K562 (cell line): ENCODE data around the gene GPR4. TPM values are rescaled to one million over a fixed set of nuclear protein-coding genes. Genes with fewer than 3 reads are reported as not detected.

ENCODE experiments used
- BACH1 ChIP-seq: fragments of 200-800 bp; sonication (Bioruptor generic); IDR thresholded peaks from 2 replicates; pipeline ENCODE4 v1.6.1; 2016; ENCODE audit warnings: missing genetic modification characterization, missing compliant biosample characterization
- CC2D1A ChIP-seq: fragments of 450-650 bp; IDR thresholded peaks from 2 replicates; pipeline ENCODE4 v1.6.1; 2017; ENCODE audit warnings: mild to moderate bottlenecking
- CUX1 ChIP-seq: fragments of 200-800 bp; sonication (Bioruptor generic); IDR thresholded peaks from 2 replicates; pipeline ENCODE4 v1.6.1; 2016; ENCODE audit warnings: missing genetic modification characterization, missing compliant biosample characterization
- DDX20 ChIP-seq: fragments of 450-650 bp; IDR thresholded peaks from 2 replicates; pipeline ENCODE4 v1.6.1; 2016; ENCODE audit warnings: missing genetic modification characterization, low read depth, mild to moderate bottlenecking, missing compliant biosample characterization, moderate library complexity
- FOXP1 ChIP-seq: sonication (generic); formaldehyde crosslinking; IDR thresholded peaks from 2 replicates; pipeline ENCODE4 v1.8.0; 2022; ENCODE audit warnings: mild to moderate bottlenecking, missing genetic modification reagents
- GATAD2B ChIP-seq: fragments of 450-650 bp; IDR thresholded peaks from 2 replicates; pipeline ENCODE4 v1.6.1; 2017; ENCODE audit warnings: mild to moderate bottlenecking, borderline replicate concordance
- HIVEP1 ChIP-seq: fragments of 250-450 bp; sonication (Bioruptor Pico); IDR thresholded peaks from 2 replicates; pipeline ENCODE4 v1.4.0; 2020; ENCODE audit warnings: mild to moderate bottlenecking
- KLF6 ChIP-seq: fragments of 250-450 bp; sonication (Bioruptor Pico); IDR thresholded peaks from 2 replicates; pipeline ENCODE4 v1.4.0; 2020; ENCODE audit warnings: mild to moderate bottlenecking, moderate library complexity, borderline replicate concordance
- MTA2 ChIP-seq: fragments of 450-650 bp; IDR thresholded peaks from 2 replicates; pipeline ENCODE4 v1.6.1; 2016; ENCODE audit warnings: low read depth
- PPARD ChIP-seq: fragments of 250-450 bp; sonication (Bioruptor Pico); IDR thresholded peaks from 2 replicates; pipeline ENCODE4 v1.8.0; 2022; ENCODE audit warnings: inconsistent platforms, mild to moderate bottlenecking, moderate library complexity
- SIX5 ChIP-seq, 2 experiments: IDR thresholded peaks; 2 replicates each; pipeline ENCODE4 v1.6.1; 2011; ENCODE audit warnings: low read length in 2 of 2, borderline replicate concordance in 1 of 2, low read depth in 1 of 2, mild to moderate bottlenecking in 1 of 2, moderate library complexity in 1 of 2; ENCODE audit not compliant: insufficient read depth in 1 of 2
- SMAD4 ChIP-seq: fragments of 250-450 bp; sonication (Bioruptor Pico); conservative IDR thresholded peaks from 2 replicates; pipeline ENCODE4 v1.8.0; 2021; ENCODE audit warnings: inconsistent platforms, mild to moderate bottlenecking, moderate library complexity
- TAF1 ChIP-seq: IDR thresholded peaks from 2 replicates; pipeline ENCODE4 v1.6.1; 2011; ENCODE audit warnings: mild to moderate bottlenecking, low read length, moderate library complexity; ENCODE audit not compliant: insufficient read depth, control insufficient read depth, severe bottlenecking; ENCODE audit errors: extremely low read depth
- TEAD2 ChIP-seq: fragments of 450-650 bp; IDR thresholded peaks from 2 replicates; pipeline ENCODE4 v1.6.1; 2016; ENCODE audit warnings: missing genetic modification characterization, control low read depth, missing compliant biosample characterization
- ZBTB33 ChIP-seq: sonication (generic); formaldehyde crosslinking; IDR thresholded peaks from 2 replicates; pipeline ENCODE4 v1.8.1; 2023; ENCODE audit warnings: mild to moderate bottlenecking, missing genetic modification reagents
- ZNF79 ChIP-seq: fragments of 250-450 bp; sonication (Bioruptor Pico); IDR thresholded peaks from 2 replicates; pipeline ENCODE4 v1.4.0; 2020; ENCODE audit warnings: low read depth, mild to moderate bottlenecking, moderate library complexity
- polyA plus RNA-seq, 8 experiments: library from polyadenylated mRNA; depleted of rRNA in 4 of 8; stranded (reverse) in 5 of 8; unstranded in 3 of 8; fragments of >200 nt; fragmentation: Nextera tagmentation in 2 of 8; fragmentation: Illumina TruSeq in 1 of 8; extraction: Ambion mirVana in 2 of 8; extraction: Trizol in 1 of 8; gene quantifications; 2 replicates each; pipeline versions ENCODE4 v1.2.1 to v1.2.3, GENCODE V29; 2011 to 2014; ENCODE audit warnings: inconsistent platforms in 1 of 8, missing spikeins in 1 of 8
- total RNA-seq, 7 experiments: library from RNA; depleted of rRNA in 6 of 7; stranded (reverse); fragments of >200 nt in 6 of 7; fragmentation: Illumina TruSeq in 2 of 7; extraction: Trizol in 2 of 7; gene quantifications; 2 replicates each; pipeline versions ENCODE4 v1.2.1 to v1.2.3, GENCODE V29; 2011 to 2021; ENCODE audit warnings: low replicate concordance in 1 of 7
- TF ChIP-seq, protein P1 (sequence below), 2 experiments: fragments of 450-650 bp; IDR thresholded peaks; 2 replicates each; pipeline ENCODE4 v1.6.1; 2016
- TF ChIP-seq, protein P2 (sequence below): fragments of 450-650 bp; IDR thresholded peaks from 2 replicates; pipeline ENCODE4 v1.6.1; 2018; ENCODE audit warnings: mild to moderate bottlenecking, low read depth; ENCODE audit not compliant: partially characterized antibody

The GPR4 gene
- total and polyA plus RNA-seq, 9 of the 15 experiments (the other 6 are each of a cell fraction or from before 2014, with no cell fraction given): 0.03 to 0.09 (median 0.04) TPM; not detected in 5

DNA sequence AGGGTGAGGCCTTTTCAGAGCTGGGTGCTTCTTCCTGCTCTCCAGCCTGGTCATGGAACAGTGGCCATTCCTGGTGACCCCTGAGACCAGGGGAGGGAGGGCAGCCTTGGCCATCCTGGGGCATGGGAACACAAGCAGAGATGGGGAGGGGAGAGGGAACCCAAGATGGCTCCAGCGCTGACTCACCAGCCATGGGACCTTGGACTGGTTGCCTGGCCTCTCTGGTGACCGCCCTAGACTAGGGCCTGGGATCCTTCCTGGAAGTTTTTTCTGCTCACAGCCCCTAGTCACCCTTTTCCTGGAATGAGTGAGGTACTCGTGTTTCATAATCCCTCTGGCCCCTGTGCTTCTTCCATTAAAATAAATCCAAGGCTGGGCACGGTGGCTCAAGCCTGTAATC lies 14.1 kb downstream of the GPR4 start (continued):
- TF ChIP-seq ZBTB33 (CRISPR knock-in tag) (no peak), TAF1 (no peak), DDX20 (peak; percentile 47; the same call in 1 of the 2 replicates), SIX5 (IDR thresholded peaks at IDR 0.05; ENCODE audit: borderline replicate concordance in 1 of 2, insufficient read depth in 1 of 2, low read depth in 1 of 2, low read length in 2 of 2) (no peak), CC2D1A (peak; percentile 43; the same call in 1 of the 2 replicates), ZNF79 (CRISPR knock-in tag) (no peak), CUX1 (CRISPR knock-in tag) (no peak), TEAD2 (peak; percentile 44; the same call in 1 of the 2 replicates), FOXP1 (CRISPR knock-in tag) (no peak), BACH1 (tag) (peak; percentile 54; the same call in 1 of the 2 replicates), SMAD4 (peak; percentile 61), HIVEP1 (0 out of 2 replicates have a peak, but pooled peaks have one; percentile 45), GATAD2B (no peak), PPARD (no peak), KLF6 (CRISPR knock-in tag) (peak; percentile 75; the same call in 1 of the 2 replicates), MTA2 (no peak)
- TF ChIP-seq, protein P1, sequence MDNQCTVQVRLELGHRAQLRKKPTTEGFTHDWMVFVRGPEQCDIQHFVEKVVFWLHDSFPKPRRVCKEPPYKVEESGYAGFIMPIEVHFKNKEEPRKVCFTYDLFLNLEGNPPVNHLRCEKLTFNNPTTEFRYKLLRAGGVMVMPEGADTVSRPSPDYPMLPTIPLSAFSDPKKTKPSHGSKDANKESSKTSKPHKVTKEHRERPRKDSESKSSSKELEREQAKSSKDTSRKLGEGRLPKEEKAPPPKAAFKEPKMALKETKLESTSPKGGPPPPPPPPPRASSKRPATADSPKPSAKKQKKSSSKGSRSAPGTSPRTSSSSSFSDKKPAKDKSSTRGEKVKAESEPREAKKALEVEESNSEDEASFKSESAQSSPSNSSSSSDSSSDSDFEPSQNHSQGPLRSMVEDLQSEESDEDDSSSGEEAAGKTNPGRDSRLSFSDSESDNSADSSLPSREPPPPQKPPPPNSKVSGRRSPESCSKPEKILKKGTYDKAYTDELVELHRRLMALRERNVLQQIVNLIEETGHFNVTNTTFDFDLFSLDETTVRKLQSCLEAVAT (IDR thresholded peaks at IDR 0.05): no peak
- TF ChIP-seq, protein P2, sequence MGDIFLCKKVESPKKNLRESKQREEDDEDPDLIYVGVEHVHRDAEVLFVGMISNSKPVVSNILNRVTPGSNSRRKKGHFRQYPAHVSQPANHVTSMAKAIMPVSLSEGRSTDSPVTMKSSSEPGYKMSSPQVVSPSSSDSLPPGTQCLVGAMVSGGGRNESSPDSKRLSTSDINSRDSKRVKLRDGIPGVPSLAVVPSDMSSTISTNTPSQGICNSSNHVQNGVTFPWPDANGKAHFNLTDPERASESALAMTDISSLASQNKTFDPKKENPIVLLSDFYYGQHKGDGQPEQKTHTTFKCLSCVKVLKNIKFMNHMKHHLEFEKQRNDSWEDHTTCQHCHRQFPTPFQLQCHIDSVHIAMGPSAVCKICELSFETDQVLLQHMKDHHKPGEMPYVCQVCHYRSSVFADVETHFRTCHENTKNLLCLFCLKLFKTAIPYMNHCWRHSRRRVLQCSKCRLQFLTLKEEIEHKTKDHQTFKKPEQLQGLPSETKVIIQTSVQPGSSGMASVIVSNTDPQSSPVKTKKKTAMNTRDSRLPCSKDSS: no peak
